ENCODE data around the gene ACO2.

ACO2 gene

DNA sequence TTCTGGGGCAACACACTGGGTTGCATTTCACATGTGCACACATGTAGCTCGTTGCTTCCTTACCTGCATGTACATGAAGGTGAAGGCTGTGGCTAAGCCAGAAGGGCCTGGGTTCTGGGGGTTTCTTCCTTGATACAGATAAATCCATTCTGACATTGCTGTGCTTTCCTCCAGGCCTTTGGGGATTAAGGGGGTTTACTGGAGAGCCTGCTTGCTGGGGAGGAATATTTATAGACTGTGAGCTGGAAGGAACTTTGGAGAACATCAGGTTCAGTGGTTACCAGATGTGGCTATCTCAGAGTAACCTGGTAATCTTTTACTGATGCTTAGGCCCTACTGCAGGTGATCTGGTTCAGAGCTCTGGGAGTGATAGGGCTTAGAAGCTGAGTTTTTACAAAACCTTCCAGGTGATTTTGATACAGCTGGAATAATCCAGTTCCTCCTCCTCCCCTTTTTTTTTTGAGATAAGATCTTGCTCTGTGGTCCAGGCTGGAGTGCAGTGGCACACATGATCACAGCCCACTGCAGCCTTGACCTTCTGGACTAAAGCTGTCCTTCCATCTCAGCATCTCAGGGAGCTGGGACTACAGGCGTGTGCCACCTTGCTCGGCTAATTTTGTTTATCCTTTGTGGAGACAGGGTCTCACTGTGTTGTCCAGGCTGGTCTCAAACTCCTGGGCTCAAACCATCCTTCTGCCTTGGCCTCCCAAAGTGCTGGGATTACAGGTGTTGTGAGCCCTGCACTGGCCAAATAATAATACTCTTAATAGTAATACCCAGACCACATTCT is 19.9 kb downstream of the ACO2 start:
- no peak for DNase-seq (ENCODE audit: low read depth in 2 of 2)

DNA sequence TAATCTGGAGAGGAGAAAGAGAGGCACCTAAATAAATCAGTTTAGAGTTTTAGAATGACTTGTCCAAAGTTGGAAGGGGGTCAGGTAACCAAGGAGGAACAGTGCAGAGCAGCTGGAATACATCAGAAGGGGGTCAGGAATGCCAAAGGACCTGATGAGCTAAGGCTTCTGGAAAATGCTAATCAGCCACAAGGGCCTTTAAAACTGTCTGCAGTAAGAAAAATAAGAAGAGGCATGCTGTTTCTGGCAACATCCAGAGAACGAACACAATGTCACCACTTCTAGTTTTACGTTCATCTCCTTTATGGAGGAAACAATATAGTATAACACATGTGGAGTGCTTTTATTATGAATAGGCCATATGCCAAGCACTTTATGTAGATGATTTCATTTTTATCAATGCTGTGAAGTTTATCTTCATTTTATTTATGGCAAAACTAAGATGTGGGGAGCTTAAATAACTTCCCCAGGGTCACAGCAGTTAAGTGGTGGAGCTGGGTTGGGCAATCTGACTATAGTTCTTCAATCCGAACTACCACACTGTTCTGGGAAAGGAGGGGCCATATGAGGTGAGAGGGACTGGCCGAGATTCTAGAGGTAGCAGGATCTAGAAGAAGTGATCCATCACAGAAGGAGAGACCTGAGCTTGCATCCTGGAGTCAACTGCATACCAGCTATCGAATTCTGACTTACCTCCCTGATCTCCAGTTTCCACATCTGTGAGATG is 22.6 kb downstream of the ACO2 start:
- DNase-seq (ENCODE audit: low read depth in 2 of 2) = no peak

DNA sequence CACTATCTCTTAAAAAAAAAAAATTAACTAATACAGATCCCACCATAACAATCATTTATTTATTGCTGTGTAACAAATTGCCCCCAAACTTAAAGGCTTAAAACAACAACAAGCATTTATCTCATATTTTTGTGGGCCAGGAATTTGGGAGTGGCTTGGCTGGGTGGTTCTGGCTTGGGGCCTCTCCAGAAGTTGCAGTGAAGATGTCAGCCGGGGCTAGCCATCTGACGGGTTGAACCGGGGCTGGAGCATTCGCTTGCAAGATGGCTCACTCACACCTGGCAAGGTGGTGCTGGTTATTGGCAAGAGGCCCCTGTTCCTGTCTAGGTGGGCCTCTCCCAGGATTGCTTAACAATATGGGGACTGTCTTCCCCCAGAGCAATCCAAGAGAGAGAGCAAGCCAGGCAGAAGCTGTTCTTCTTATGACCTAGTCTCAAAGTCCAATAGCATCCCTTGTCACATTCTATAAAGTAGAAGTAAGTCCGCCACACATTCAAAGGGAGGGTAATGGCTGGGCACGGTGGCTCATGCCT is 29.5 kb downstream of the ACO2 start:
- DNase-seq (ENCODE audit: low read depth in 2 of 2) = no peak

DNA sequence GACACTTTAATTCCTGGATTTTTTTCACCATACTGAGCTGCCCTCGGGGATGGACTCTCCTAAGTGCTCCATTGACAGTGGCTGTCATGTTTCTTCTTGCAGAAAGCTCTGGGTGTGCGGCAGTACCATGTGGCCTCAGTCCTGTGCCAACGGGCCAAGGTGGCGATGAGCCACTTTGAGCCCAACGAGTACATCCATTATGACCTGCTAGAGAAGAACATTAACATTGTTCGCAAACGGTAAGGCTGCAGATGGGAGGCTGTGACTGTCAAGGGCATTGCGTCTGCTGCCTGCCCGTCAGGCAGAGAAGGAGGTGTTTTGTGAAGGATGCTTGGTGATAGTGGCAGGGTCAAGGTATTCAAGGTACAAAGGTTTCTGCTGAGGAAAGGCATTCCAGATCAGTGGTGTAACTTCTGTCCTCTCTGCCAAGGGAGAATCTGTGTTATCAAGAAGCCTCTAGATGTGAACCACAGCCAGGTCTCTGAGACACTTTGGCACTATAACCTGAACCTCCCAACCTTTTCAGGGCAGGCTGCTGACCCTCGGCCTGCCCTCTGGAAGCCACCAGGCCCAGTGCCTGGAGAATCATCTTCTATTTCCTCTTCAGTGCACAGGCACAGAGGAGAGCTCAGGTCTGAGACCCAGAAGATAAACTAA is 30.8 kb downstream of the ACO2 start:
- DNase-seq (ENCODE audit: low read depth in 2 of 2) = no peak

GRCh38 chr22:41500303-41500702 is 31.4 kb downstream of the ACO2 start:
- DNase-seq (ENCODE audit: low read depth in 2 of 2) = no peak

- no peak for DNase-seq (ENCODE audit: low read depth in 2 of 2)
These were observed 32.3 kb downstream of the ACO2 start for GRCh38 chr22:41501209-41501608.

GRCh38 chr22:41504397-41504796 is 35.5 kb downstream of the ACO2 start:
- no peak for DNase-seq (ENCODE audit: low read depth in 2 of 2)

- no peak for DNase-seq (ENCODE audit: low read depth in 2 of 2)
These were observed 35.9 kb downstream of the ACO2 start for GRCh38 chr22:41504816-41505215.

DNA sequence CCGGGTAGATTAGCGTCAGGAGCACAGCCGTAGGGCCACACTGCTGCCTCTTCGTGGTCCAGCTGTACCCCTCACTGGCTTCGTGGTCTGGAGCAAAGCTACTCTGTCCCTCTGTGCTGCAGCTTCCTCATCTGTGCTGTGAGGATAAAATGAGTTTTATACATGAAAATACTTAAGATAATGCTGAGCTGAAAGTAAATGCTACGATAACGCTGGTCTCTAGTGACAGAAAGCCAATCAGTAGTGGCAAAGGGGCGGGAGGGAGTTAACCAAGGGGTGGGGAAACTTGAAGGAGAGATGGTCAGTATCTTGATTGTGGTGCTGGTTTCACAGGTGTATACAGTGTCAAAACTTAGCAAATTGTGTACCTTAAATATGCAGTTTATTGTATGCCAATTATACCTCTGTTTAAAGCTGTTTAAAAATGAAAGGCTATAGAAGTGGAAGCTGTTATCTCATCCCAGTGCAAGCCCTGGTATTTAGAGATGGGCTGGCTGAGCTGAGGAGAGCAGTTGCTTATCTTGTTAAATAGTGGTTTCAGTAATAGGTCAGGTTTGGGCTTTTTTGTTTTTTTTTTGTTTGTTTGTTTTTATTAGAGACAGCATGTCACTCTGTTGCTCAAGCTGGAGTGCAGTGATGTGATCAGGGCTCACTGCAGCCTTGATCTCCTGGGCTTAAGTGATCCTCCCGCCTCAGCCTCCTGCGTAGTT is 36.7 kb downstream of the ACO2 start:
- DNase-seq (ENCODE audit: low read depth in 2 of 2) = no peak

DNA sequence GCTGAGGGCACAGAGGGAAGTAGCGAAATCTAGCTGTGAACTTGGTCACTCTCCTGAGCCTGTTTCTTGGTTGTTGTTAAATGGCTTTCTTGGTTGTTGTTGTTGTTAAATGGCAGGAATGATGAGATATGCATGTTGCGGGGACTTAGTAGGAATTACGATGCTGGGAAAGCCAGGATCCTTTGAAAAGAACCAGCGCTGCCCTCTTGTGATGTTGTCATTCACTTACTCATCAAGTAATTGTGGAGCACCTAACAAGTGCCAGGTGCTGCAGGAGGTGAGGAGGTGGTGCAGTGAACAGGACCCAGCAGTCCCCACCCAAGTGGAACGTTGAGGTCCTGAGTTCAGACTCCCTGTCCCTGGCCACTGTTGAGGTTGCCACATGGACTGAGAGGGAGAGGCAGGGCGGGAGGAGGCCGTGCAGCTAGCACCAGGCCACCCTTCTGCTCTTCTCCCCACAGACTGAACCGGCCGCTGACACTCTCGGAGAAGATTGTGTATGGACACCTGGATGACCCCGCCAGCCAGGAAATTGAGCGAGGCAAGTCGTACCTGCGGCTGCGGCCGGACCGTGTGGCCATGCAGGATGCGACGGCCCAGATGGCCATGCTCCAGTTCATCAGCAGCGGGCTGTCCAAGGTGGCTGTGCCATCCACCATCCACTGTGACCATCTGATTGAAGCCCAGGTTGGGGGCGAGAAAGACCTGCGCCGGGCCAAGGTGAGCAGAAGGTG is 38.6 kb downstream of the ACO2 start:
- no peak for DNase-seq (ENCODE audit: low read depth in 2 of 2)

DNA sequence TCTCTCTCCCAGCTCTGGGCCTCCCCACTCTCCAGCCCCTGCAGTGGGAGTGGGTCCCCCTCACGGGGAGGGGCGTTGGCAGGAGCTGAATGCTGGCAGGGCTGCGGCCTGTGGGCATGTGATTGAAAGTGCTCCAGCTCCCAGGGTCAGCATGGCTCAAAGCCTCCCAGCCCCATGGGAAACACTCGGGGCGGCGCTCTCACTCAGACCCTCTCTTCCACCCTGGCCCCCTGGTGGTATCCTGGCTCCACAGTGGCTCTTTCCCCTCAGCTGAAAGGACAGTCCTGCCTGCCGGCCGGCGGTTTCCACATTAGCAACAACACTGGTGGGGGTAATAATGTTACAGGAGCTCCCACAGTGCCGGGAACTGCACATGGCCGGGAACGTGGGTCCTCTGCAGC is 39.9 kb downstream of the ACO2 start:
- no peak for DNase-seq (ENCODE audit: low read depth in 2 of 2)

DNA sequence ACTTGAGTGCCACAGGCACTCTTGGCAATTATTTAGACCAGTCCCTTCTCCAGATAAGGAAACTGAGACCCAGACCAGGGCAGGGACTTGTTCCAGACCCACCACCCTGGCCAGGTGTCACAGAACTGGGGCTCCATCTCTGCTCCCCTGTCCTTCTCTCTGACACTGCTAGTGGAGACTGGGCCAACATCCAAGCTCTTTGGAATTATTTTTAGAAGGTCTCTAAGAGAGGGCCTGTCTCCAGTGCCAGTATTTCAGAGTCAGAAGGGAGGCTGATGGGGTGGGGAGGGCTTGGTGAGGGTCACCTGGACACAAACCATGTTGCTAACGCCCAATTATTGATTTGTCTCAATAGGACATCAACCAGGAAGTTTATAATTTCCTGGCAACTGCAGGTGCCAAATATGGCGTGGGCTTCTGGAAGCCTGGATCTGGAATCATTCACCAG is 42.6 kb downstream of the ACO2 start:
- no peak for DNase-seq (ENCODE audit: low read depth in 2 of 2)

DNA sequence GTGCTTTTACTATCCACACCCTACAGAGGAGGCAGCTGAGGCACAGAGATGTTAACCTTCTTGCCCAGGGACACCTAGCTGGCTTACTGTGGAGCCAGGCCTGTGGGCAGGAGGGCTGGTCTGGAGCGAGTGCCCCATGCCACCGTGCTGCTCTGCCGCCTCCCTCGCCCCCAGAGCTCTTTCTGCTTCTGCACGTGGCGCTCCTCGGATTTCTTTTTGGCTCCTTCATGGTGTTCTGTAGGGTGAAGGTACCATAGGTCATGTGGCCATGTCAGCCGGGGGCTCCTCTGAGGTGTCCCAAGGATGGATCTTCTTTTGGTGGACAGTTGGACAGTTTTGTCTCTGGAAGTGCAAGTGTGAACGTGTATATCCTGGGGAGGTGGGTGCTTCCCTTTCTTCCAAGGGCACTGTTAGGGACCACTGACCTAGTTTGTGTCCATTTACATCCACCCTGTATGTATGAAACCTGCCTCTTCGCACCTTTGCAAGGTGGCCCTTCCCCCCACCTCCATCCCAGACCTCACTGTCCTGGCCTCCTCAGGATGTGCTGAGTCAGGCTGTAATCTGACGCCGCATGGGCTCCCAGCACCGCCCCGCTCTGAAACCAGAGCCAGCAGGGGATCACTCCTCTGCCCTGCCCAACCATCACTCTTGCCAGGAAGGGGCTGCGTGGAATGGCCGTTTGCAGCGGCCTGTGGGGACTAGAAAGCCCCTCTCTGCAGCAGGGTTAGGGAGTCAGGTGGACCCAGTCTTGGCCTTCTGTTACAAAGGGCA is 43.7 kb downstream of the ACO2 start:
- no peak for DNase-seq (ENCODE audit: low read depth in 2 of 2)

DNA sequence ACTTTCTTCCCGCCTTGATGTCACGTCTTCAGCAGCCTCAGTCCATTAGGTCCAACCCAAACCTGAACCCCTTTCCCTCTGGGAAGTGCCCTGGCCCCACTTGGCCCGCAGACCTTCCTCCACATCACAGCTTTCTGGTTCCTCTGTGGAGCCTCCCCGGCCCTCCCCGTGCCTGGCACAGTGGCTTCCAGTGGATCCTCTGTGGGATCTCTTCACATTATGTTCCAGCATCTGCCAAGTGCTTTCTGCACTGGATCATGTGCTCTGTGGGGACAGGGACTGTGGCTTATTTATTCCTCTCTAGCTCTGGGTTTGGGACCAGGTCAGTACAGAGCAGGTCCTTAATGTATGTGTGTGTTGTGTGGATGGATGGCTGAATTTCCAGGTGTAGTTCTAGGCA is 44.5 kb downstream of the ACO2 start:
- no peak for DNase-seq (ENCODE audit: low read depth in 2 of 2)

- DNase-seq (ENCODE audit: low read depth in 2 of 2) = no peak
These were observed 47.5 kb downstream of the ACO2 start for GRCh38 chr22:41516462-41516861.

DNA sequence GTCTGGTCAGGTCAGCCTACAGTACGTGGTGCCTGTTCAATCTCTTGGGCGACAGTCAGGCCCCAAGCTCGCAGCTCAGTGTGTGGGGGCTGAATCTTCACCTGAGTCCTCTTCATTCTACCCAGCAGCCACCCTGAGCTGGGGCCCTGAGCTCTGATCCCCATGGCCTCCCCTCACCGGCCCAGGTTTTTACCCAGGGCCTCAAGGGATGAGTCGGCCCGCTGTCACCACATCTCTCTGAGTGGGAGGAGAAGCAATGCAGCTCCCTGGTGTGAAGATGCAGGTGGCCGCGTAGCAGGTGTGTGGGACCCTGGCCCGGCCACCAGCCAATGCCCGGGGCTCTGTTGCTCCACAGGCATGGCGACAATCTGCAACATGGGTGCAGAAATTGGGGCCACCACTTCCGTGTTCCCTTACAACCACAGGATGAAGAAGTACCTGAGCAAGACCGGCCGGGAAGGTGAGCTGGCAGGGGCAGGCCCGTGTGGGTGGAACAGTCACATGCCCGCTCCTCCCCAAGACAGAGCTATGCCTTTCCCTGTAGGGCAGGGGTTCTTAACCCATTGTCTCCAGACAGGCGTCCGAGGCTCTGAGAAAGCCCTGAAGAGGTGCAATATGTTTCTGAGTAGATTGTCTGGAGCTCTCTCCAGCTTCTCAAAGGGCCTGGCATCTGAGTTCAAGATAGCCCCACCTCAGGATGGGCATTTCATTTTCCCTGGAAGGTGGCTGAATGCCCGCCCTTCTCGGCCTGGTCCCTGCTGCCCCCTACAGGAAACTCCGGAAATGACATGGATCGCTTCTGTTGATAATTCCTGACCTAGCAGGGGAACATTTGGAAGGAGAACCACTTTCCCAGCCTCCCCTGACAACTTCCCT is 48.5 kb downstream of the ACO2 start:
- DNase-seq (ENCODE audit: low read depth in 2 of 2) = peak in 1 of 2 donors; percentile 42

DNA sequence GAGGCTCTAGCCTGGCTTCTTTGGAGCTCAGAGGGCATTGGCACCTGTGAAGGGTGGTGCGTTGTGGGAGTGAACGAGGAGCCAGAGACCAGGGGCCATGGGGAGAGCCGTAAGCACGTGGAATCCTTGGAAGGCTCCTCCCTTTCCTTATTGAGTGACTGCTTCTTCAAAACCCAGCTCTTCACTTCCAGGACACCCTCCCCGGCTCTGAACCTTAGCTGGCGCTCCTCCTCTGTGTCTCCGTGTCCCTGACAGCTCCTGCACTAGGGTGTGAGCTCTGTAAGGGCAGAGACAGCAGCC is 49.1 kb downstream of the ACO2 start:
- DNase-seq (ENCODE audit: low read depth in 2 of 2) = no peak

DNA sequence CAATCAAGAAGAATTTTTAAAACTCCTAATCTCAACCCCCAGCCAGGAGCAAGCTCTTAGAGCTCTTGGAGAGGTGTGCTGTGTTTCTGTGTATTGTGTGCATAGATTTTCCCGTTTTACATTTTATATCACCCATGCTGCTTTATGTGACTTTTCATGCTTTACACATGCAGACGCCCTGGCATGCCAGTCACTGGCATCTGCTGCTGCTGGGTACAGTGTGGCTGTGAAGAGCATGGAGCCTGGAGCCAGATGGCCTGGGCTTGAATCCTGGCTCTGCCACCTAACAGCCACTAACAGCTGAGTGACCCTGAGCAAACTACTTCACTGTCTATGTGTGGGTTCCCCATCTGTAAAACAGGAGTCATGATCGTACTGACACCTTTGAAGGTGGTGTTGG is 52.2 kb downstream of the ACO2 start:
- DNase-seq (ENCODE audit: low read depth in 2 of 2) = no peak

GRCh38 chr22:41522813-41523212 is 53.9 kb downstream of the ACO2 start:
- DNase-seq (ENCODE audit: low read depth in 2 of 2) = no peak
